ENCODE data around the gene NBL1.

Gene NBL1

GRCh38 chr1:19647643-19648042 is 3.5 kb downstream of the NBL1 start:
- peak; percentile 14 for DNase-seq

DNA sequence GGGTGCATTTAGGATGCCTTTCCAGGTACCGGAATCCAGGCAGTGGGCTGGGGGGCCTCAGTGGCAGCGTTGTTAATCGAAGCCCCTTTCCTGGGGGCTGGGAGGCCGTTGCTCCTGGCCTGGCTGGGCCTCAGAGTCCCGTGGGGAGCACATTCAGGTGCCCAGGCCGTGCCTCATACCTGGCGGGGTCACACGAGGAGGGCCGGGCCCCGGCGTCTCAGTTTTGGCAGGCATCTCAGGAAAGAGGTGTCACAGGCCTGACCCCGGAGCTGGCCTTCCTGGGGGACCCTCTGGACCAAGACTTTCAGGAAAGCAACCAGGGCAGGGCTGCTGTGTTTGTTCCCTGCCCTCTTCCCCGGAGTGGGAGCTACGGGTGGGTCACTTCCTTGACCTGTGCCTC is 4.1 kb downstream of the NBL1 start:
- DNase-seq: no peak

GRCh38 chr1:19648689-19649088 is 4.6 kb downstream of the NBL1 start:
- no peak for DNase-seq

DNA sequence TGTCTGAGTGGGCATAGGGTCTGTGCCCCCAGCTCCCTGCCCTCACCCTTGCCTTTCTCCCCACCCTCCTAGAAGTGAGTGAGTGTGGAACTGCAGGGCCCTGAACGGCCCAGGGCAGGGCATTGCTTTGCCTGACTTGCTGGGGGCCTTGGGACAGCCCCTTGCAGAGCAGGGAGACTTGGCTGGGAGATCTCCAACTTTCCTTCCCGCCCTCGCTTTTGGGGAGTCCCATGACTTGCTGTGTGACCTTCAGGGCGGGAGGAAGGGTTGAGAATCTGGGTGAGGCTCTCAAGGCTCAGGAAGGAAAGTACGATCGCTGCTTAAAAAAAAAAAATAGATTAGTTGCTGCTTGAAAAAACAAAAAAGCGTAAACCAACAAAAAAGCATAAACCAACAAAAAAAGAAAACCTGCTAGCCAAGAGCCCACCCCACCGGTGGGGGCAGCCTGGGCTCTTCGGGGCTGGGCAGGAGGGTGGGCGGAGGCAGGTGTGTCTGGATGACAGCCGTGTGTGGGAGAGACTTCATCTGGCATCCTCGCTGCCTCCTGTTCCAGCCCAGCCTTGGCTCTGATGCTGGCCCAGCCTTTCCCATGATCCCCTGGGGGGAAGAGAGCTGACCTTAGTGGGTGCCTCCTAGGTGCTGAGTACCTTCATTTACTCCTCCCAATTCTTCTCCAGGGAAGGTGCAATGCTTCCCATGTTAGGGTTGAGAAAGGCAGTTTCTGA is 6.5 kb downstream of the NBL1 start:
- no peak for DNase-seq

DNA sequence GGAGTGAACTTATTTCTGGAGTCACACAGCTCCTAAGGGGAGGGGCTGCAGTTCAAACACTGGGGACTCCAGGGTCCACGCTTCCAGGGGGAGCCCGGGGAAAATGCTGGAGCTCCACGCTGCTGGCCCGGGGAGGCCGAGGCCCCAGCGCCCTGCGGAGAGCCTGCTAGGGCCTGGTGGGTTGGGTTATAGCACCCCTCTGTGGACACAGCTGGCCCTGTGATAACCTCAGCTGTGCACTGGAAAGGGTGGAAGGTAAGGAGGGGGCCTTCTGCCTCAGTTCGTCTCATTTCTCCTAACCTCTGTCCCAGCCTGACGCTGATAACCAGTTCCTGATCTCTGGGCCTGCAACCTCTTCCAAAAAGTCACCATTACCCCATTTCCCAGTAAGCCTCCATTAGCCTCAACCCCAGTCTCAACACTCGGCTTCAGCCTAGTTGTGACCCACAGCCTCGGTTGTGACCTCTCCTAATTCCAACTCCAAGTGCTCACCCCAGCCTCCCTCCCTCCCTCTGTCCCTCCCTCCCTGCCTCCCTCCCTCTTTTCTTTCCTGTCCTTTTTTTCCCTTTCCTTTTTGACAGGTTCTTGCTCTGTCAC is 7.1 kb downstream of the NBL1 start:
- DNase-seq: peak; percentile 57

DNA sequence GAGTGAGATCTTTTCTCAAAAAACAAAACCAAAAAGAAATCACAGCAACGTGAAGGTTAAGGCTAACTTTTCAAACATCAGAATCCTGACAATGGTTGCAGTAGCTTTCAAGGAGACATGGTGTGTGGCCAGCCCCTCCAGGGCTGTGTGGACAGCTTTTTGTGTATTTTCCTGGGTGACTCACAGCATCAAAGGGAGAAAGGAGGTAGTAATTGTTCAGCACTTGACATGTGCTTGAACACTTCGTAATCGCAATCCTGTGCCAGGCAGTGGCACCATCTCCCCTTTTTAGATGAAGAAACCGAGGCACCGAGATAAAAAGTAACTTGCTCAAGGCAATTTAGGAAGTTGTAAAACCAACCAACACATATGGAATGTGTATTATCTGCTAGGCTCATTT is 10.3 kb downstream of the NBL1 start:
- DNase-seq: no peak

GRCh38 chr1:19654886-19655717 is 11.0 kb downstream of the NBL1 start:
- no peak for DNase-seq

- DNase-seq: no peak
Measured at GRCh38 chr1:19655718-19656080, 11.6 kb downstream of the NBL1 start.

DNA sequence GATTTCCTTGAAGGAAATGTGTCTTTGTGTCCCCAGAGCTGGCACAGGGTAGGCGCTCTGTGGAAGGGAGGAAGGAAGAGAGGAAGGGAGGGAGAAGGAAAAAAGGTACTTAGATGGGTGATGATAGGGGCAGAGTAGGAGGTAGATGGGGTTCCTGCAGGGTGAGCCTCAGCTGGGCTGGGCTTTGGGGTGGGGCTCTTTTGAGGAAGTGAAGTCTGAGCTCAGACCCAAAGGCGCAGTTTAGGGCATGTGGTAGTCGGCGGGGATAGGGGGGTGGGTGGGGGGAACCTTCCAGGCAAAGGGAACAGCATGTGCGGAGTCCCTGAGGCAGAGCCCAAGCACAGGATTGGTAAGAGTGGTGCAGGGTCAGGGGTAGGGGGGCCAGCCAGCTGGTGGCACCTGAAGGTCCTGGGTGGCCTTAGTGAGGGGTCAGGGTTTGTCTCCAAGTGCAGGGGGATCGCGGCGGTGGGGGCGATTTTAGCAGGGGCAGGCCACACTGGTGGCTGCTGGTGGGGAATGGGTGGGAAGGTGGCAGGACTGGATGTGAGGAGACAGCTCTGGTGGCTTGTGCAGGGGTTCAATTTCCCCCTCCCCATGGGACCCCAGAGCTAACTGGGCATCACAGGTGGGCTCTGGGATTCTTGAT is 12.1 kb downstream of the NBL1 start:
- no peak for DNase-seq

GRCh38 chr1:19656780-19657466 is 12.8 kb downstream of the NBL1 start:
- no peak for DNase-seq

GRCh38 chr1:19657511-19657910 is 13.4 kb downstream of the NBL1 start:
- DNase-seq: no peak

DNA sequence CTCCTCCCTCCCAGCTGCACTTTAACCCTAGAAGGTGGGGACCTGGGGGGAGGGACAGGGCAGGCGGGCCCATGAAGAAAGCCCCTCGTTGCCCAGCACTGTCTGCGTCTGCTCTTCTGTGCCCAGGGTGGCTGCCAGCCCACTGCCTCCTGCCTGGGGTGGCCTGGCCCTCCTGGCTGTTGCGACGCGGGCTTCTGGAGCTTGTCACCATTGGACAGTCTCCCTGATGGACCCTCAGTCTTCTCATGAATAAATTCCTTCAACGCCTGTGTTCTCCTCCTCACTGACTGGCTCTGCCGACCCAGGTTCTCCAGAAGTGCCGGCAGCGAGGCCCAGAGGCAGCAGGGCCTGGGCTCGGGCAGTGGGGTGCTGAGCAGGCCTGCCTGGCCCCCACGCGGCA is 14.1 kb downstream of the NBL1 start:
- DNase-seq: no peak

DNA sequence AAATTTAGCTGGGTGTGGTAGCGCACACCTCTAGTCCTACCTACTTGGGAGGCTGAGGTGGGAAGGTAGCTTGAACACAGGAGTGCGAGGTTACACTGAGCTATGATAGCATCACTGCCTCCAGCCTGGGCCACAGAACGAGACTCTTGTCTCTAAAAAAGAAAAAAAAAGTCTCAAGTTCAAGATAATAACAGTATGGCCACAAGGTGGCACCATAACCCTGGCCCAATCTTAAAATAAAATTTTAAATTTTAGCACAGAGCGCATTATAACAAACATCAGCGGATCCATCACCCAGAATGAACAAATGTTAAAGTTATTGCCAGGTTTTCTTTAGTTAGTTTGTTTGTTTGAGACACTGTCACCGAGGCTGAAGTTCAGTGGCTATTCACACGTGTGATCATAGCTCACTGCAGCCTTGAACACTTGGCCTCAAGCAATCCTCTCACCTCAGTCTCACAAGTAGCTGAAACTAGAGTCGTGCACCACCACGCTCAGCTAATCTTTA is 17.7 kb downstream of the NBL1 start:
- peak; percentile 47 for DNase-seq

DNA sequence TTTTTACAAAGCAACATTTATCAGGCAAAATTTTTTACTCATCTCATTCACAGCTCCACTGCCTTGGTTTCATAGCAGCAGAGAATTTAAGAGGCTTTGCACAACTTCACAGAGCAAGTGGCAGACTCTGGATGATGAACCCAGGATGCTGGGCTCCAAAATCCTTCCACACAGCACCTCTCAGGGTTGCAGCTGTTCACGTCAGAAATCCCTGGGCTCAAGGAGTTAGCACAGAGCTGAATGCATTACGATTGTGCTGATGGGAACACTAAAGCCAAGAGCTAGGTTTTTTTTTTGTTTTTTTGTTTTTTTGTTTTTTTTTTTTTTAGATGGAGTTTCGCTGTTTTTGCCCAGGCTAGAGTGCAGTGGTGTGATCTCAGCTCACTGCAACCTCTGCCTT is 18.2 kb downstream of the NBL1 start:
- DNase-seq: no peak

DNA sequence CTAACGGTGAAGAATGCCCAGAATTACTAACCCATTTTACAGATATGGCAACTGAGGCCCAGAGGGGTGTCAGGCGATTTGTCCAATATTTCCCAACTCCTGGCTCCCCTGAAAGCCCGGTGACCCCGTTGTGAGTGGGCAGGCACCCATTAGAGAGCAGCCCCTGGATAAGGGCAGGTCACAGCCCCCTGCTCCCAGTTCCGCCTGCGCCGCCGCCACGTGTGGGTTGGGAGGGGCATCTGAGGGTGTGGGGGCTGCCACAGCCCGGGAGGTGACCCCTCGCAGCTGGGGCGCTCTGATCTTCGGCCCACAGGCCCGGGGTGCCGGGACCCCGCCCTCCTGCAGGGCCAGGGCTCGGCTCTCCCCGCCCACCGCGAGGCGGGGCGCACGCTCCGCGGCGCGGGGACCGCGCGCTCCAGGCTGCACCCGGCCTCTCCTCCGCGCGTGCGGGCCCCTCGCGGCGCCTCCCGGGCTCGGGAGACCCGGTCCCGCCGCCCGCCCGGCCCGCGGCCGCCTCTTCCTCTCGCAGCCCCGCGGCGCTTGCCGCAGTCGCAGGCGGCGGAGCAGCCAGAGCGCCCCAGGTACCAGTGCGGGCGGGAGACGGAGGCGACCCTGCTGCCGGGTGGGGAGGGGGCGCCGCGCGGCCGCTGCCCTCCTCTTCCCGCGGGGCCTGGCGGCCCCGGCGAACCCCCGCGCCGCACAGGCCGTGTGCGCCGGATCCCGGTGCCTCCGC is 20.5 kb downstream of the NBL1 start, which contains the start of gene HTR6:
HTR6 (plus strand) TSS at position 423 of the 733 bp plus-strand sequence. CDS start 879 bp downstream, outside the sequence.
- peak; percentile 29 for DNase-seq

GRCh38 chr1:19665186-19665495 is 21.0 kb downstream of the NBL1 start:
- DNase-seq: no peak

GRCh38 chr1:19665496-19666465 is 21.7 kb downstream of the NBL1 start:
- DNase-seq: no peak

GRCh38 chr1:19668888-19669287 is 24.8 kb downstream of the NBL1 start:
- no peak for DNase-seq

GRCh38 chr1:19670787-19671186 is 26.7 kb downstream of the NBL1 start:
- no peak for DNase-seq

GRCh38 chr1:19672237-19672636 is 28.1 kb downstream of the NBL1 start:
- no peak for DNase-seq

- no peak for DNase-seq
Measured at GRCh38 chr1:19675797-19676196, 31.7 kb downstream of the NBL1 start.
